ENCODE data around the gene SLC43A3.

Gene SLC43A3

DNA sequence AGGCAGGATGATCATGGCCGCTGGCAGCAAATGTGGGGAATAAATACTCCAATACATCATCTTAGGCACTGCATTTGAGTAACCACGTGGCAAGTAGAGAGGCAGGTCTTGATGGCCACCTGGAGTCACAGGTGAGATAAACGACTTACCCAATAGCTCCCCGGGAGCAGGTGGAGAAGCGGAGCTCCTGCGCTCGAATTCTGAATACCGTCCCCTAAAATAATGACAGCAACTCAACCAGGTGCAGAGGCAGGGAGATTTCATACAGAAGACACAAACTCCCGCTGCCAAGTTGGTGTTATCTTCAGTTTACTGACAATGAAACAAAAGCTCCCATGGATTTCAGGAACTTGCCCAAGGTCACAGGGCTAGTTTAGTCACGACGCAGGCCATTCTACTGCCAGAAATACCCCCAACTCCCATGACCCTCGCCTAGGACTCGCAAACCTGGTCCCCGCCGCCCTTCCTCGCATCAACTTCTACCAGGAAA lies 437 bp downstream of the SLC43A3 start:
- DNase-seq, result peak in 1 of 2 donors; percentile 21

DNA sequence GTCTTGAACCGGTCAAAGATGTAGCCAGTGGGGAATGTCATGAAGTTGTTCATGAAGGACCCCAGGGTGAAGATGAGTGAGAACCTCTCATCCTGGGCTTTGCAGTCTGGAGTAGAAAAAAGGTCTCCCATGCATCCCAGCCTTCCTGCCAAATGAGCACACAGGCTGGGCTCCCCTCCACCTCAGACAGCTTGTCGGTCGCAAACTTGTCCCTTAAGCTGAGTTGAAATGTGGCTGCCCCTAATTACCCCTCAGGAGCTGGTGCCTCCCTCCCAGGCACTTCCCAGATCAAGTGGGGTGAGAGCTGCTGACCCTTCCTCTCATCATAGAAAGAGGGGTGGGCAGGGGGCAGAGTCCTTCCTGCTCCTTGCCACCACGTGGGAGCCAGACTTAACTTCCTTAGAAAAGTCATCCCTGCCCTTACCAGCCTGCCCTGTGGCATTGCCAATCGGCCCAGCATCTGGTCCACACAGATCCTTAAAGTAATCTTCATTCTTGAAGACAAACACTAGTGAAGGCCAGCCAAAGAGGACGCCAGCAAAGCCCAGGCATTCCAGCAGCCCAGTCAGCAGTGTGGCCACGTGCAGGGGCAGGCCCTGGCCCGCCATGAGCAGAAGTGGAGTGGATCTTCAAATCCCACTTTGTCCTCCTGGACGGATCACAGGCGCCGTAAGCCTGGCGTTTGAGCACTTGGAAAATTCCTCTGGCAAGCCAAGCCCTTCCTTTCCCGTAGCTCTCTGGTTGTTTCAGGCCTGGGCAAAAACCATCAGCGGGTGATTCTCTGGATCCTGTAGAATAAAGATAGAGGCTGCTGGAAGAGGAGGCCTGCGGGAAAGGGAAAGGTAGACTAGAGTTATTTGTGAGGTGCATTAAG lies 1.1 kb downstream of the SLC43A3 start:
- no peak for DNase-seq

DNA sequence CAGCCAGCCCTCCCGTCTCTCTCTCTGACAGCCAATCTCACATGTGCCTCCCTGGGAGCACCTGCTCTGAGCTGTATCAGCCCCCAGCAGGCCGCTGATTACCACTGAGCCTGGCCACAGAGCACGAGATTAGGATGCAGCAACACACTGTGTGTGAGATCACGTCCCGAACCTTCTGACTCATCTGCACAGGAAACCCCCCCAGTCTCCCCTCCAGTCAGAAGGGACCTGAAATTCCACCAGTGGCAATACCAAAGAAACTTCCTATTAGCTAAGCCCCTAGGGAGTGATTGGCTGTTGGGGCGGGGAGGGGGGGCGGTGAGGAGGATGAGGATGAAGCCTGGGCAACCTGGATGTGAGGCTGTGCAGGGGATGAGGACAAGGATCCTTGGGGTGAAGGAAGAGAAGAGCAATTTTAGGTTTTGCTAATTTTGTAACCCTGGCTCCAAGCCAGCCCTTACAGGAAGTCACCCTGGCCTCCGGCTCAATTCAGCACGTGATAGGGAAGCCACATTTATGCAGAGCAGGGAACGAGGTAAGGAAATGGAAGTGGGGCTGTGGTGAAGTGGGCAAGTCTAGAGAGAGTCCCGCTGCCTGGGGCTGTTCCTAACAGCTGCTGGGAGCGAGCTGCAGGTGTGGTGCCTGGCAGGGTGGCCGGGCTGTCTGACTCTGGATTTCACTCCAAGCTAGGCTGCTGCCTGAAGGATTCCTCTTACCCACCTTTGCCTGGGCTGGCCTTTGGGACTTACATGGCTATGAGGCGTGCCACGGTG lies 1.9 kb downstream of the SLC43A3 start:
- DNase-seq, result peak; percentile 84 to 85

DNA sequence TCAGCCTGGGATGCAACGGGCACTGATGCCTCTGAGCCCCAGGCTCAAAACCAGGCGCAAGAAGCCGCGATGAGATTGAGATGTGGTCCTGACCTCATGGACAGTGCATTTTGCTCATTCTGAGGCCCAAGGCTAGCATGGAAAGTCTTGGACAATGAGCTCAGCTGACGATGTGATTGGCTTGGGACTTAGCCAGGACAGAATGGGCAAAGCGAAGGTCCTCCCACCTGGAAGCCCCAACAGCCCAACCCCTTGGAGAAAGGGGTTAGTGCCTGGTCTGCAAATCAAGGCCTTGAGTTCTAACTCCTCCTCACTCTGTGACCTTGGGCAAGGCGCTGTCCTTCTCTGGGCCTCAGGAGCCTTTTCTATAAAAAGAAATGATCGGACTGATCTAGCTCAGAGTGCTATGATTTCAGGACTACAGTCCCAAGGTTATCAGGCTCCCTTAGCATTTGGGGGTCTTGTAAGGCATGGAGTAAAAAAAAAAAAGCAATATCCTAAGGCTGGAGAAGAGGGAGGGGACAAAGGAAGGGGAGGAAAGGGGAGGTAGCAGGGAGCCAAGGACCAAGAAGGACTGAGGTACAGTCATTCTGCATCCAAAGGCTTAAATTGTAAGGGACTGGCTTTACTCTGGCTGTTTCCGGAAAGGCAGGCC lies 2.7 kb downstream of the SLC43A3 start:
- no peak for DNase-seq

DNA sequence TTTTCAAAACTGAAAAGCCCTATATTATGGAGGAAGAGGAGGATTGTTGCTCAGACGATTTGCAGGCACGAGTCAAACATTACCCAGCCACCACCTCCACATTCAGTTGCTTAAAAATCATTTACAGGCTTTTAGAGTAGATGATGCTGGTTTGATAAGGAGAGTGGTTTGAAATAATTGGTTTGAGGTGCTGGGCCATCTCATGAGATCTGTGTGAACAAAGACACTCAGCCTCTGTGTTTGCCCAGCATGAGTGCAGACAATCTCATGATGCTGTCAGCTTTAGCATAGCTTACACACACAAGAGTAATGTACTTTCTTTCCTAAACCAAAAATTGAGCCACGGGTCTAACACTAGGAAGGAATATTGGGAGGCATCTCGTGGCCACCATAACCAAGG lies 4.3 kb downstream of the SLC43A3 start:
- no peak for DNase-seq

DNA sequence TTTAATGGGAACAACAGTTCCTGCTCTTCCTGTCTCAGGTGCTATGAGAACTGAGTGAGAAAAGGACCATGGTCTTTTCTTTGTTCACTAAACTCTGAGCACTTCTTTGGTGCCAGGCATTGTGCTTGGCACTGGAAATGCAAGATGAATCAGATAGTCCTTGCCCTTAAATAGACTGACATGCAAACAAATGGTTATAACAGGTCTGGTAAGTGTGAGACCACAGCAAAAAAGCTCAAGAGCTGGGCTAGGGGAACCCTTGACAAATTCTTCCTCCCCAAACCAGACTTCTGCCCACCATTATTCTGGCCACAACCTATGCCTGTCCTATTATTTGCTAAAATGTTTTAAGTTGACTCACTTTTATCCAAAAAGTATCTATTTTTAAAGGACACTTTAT lies 5.1 kb downstream of the SLC43A3 start:
- no peak for DNase-seq

DNA sequence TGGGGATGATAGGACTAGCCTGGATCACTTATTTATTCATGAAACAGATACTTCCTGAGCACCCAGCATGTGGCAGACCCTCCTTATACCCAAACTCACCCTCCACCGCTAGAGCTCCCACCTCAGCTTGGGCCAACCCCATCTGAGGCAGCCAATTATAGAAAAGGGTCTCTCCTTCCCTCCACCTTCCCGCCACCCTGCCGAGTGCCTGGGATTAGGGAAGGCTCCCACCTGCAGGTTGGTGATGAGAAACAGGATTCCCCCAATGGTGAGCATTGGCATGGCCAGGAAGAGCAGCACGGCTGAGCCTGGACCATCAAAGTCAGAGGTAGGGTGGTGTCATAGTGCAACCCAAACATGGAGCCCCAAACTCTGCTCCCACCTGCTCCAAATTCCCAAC lies 5.9 kb downstream of the SLC43A3 start:
- DNase-seq, result no peak

DNA sequence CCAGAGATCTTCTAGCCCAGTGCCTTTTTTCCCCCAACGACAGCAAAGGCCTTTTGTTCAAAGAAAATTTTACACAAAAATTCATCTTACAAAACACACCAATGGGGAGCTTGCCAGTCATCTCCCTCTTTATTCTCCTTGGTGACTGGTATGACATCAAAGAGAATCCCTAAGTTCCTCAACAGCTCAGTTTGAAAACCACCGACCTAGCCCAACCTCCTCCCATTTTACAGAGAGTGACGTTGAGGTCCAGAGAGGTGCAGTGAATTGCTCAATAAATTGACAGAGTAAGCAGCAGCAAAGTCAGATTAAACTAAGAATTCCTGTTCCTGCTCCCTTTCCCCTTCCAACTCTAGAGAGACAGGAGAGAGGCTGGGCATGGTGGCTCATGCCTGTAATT lies 7.8 kb downstream of the SLC43A3 start:
- no peak for DNase-seq

DNA sequence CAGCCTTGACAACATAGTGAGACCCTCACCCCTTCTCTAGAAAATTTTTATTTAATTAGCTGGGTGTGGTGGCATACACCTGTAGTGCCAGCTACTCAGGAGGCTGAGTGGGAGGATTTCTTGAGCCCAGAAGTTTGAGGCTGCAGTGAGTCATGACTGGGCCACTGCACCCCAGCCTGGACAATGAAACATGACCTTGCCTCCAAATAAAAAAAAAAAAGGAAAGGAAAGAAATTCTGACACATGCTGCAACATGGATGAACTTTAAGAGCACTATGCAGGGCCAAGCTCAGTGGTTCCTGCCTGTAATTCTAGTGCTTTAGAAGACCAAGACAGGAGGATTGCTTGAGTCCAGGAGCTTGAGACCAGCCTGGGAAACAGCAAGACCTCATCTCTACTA lies 8.8 kb downstream of the SLC43A3 start:
- no peak for DNase-seq

DNA sequence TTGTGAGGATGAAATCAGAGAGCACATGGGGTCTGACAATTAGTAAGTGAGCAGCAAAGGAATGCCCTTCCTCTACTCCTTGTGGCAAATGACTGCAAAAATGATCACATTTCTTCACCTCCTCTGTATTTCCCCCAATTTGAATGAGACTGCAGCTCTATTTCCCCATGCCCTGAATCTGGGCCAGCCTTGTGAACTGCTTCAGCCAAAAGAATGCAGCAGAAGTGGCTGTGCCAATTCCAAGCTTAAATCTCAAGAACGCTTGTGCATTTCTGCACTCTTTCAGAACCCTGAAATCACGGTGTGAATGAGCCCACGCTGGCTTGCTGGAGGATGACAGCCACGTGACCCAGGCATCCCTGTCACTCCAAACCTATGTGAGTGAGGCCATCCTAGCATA lies 9.9 kb downstream of the SLC43A3 start:
- DNase-seq, result no peak

DNA sequence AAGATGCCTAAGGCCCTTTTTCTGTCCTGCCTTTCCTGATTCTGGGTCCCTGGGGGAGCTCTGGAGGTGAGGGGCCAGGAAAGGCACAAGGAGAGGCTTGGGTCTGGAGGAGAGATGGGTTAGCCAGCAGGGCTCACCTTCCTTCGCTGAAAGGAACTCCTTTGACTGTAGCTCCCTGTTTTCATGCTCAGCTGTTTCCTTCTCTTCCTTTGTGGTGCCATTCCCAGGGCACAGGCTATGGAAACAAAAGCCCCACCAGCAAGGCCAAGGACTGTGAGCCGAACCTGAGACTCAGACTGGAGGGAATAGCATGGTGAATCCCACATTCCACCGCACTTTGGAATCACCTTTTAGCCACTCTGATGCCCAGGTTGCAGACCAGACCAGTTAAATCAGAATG lies 10.5 kb downstream of the SLC43A3 start:
- no peak for DNase-seq

DNA sequence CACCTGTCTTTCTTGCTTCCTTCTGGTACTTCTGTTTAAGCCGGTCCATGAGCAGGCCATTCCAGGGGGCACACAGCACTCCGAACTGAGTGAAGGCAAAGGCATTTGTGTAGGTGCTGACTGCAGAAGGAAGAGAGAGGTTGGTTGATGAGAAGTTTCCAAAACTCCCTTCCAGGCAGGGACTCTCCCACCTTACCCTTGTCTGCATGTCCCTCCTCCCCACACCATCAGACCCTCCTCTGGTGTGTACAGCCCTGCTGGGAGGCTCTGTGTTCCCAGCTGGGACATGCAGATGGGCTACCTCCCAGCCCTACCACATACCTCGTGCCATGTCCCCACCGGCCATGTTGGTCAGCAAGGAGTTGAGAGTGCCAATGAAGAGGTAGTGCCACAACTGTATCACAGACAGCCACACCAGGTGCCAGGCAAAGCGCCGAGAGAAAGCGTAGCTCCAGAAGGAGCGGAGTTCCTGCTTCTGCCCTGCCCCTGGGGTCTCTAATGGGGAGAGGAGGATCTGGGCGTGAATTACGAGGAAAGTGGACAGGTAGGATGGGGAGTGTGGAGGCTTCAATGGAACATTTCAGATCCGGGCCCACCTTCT lies 12.2 kb downstream of the SLC43A3 start:
- DNase-seq, result no peak

DNA sequence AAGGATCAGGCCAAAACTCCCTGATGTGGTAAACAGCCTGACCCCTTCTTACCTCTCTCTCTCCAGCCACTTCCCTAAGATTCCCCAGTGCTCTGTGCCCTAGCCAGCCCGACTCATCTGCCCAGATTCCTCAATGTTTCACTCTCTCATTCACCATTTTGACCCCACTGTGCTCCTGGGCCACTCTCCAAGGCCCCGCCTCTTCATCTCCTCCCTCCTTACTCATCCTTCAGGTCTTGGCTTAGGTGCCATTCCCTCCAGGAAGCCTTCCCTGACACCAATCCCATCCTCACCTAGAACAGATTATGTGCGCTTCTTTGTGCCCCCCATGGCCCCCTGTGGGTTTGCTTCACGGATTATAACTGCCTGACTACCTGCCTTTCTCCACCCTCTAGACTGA lies 13.2 kb downstream of the SLC43A3 start:
- DNase-seq, result no peak

DNA sequence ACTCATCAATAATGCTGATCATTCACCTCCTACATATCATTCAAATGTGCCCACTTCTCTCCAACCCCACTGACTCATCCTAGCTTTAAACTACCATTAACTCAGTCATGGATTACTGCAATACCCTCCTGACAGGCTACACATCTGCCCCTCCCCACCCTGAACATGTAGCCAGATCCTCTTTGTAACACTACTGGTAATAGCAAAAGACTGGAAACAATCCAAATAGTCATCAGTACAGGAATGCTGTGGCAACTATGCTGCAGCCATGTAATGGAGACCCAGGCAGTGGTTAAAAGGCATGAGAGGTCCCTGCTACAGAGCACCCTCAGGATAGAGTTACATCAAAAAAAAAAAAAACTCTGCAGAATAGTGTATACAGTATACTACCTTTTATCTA lies 16.6 kb downstream of the SLC43A3 start:
- no peak for DNase-seq

DNA sequence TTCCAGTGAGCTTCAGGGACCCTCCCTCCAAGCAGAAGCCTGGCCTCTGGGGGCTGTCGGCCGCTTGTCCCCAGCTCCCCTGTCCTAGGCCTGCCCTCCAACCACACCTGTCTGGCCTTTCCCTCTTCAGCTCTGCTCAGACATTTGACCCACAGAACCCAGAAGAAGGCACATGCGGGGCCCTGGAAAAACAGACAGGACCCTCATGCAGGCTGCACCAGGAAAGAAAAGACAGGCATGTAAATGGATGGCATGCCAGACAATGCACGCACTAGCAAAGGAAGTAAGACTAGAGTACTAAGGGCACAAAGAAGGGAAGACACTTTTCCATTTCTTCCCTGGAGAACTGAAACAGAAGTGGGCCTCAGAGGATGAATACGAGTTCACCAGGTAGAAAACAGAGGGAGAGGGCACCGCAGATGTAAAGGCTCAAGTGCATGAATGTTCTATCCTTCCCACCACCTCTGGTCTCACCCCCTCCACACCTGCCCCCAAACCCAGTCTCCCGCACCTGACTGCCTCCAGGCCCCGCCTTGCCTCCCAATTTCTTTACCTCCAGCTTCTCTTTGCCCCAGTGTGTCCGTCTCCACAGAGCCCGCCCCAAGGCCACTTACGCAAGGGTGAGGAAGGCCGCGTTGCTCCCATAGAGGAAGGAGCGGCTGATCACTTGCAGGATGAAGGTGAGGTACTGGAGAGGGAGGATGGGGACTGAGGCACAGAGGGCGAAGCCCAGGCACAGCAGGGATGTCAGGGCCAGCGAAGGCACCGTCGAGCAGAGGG lies 17.4 kb downstream of the SLC43A3 start:
- no peak for DNase-seq

DNA sequence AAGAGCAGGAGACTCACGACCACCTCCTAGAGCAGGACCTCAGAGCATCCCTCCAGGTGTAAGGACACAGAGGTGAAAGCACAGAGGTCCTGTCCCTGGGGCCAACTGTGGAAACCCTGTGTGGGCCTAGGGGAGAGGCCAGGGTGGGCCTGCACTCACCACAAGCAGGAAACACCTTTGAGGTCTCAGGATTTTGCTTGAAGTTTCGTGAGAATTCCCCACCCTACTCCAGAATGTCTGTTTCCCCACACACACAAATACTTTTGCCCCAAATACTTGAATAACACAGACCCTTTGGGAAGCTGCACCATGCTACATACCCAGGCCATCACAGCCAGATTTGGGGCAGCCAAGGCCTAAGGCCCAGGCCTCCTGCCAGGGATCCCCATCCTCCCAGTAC lies 18.1 kb downstream of the SLC43A3 start:
- DNase-seq, result no peak

DNA sequence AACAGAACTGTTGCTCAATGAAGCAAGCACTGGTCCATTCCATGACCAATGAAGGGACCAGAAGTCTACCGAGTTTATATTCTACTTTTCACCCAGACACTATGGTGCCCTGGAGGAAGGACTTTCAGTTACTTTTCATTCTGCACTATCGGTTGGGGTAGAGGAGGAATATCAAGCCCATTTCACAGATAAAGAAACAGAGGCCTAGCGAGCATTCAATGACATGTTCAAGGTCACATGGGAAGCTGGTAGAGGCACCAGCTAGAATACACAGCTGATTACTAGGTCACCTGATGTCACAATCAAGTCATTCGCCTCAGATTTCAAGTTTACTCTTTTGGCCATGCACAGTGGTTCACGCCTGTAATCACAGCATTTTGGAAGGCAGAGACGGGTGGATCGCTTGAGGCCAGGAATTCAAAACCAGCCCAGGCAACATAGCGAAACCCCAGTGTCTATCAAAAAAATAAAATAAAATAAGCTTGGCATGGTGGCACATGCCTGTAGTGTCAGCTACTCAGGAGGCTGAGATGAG lies 18.9 kb downstream of the SLC43A3 start:
- DNase-seq, result no peak

DNA sequence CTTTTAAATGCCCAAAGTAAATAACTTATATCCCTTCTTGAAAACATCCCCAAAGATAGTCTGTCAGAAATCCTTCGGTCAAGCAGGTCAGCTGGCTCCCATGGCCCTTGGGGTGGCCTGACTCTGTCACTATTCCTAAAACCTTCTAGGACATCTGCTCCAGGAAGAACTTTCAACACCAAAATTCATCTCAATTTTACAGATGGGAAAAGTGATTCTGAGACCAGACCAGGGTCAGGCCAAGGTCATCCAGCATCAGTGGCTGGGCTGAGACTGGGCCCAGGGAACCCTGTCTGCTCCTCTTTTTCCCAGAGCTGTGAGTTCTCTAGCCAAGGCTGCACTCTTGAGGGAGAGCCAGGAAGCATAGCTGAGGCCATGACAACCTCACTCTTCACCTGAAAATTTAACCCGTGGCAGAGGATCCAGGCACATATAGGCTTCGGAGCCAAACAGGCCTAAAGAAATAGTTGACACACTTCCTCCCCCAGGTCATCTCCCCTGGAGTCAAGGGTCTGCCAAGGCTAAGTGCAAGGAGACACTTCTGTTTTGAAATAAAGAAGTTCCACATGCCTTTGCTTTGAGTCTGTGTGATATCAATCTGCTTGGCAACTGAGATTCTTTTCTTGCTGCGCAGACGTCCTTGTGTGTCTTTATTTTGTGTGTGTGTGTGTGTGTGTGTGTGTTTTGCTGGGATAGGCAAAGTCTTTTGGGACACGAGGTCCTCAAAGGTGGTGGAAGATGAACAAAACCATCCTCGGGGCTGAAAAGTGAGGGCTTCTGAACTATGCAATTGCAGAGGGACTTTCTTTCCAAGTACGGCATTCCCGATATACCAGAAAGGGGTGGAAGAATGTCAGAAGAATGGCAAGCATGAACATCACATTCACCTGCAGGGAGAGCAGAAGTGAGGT lies 19.7 kb downstream of the SLC43A3 start:
- no peak for DNase-seq

DNA sequence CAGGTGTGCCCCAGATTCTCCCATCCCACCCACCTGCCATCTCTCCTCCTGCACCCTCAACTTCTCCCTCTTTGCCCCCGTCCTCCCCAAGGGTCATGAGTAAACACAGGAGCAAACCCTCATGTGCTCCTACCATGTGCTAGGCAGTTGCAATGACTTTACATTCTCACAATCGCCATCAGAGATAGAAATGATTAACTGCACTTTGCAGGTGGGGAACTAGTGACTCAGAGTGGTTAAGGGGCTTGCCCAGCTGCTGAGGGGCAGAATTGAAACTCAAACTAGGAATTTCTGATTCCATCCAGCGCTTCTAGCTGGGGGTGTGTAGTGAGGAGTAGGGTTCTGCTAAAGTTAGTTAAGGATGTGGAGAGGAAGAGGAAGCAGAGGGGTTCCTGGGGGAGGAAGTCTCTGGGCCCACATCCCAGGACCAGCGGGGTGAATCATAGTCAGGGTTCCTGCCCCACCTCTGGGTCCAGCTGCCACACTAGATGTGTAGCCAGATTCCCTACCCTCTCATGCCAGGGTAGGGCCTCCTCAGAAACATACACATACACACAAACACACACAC lies 20.5 kb downstream of the SLC43A3 start:
- DNase-seq, result peak in 1 of 2 donors; percentile 25

DNA sequence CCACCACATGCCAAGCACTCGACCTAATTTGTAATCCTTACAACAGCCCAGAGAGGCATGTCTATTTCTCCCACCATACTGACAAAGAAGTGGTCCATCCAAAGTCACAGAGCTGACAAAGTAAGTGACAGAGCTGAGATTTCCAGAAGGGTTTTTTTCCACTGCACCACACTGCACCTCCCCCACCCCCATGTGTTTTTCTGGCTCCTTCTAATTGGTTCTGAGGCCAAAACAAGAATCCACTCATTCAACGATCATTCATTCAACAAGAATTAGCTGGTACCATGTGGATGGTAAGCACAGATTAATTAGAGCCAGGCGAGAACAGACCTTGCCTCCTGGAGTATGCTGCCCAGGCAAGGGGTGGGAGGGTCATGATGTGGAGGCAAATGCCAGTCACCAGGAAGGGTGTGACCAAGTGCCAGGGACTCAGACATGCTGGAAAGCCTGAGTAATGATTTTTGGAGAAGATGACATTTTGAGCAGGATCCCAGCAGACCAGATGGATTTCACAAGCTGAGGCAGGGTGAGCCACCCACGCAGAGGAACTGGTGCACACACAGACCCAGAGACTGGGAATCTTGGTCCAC lies 21.6 kb downstream of the SLC43A3 start:
- DNase-seq, result no peak

Measured in CD4-positive, alpha-beta T cell treated with Interferon alpha-2 for 1 hour (primary cell).